Heart left ventricle (tissue), 16 donors: ENCODE measurements around the gene GPC6. TPM values are rescaled to one million over a fixed set of nuclear protein-coding genes. Genes with fewer than 3 reads are reported as not detected.
"Not testable (repeated sequence)": the region's sequence is repeated elsewhere in the genome, so short reads cannot be mapped to it uniquely, and the experiment has no call there.

Source experiments
- ATAC-seq, 4 donors: fragments of 200-7000 bp; cut with Tn5 transposase; one replicate each; pipeline ENCODE4 v1.9.1; 2020 to 2022; ENCODE audit warnings: moderate library complexity in 4 of 4, mild to moderate bottlenecking in 3 of 4, moderate number of reproducible peaks in 1 of 4
- DNase-seq, 5 donors: peaks; one replicate each; pipeline ENCODE4 v3.0.0-alpha.2; 2020
- H3K27ac ChIP-seq, 12 donors: fragments of 200-600 bp; sonication (generic) in 4 of 12; one replicate each; pipeline versions ENCODE4 v1.5.0 to v1.8.0; 2016 to 2022; ENCODE audit warnings: mild to moderate bottlenecking in 2 of 12
- H3K27me3 ChIP-seq, 9 donors: fragments of 200-600 bp; sonication (generic) in 2 of 9; one replicate each; pipeline versions ENCODE4 v1.5.1 to v1.8.0; 2016 to 2022; ENCODE audit warnings: mild to moderate bottlenecking in 3 of 9
- H3K36me3 ChIP-seq, 9 donors: fragments of 200-600 bp; sonication (generic) in 2 of 9; one replicate each; pipeline versions ENCODE4 v1.5.0 to v1.8.0; 2018 to 2022; ENCODE audit warnings: mild to moderate bottlenecking in 2 of 9
- H3K4me1 ChIP-seq, 12 donors: fragments of 200-600 bp; sonication (generic) in 4 of 12; one replicate each; pipeline versions ENCODE4 v1.5.0 to v1.8.0; 2016 to 2022; ENCODE audit warnings: mild to moderate bottlenecking in 3 of 12
- H3K4me3 ChIP-seq, 12 donors: fragments of 200-600 bp; sonication (generic) in 4 of 12; one replicate each; pipeline versions ENCODE4 v1.5.0 to v1.8.0; 2017 to 2022; ENCODE audit warnings: mild to moderate bottlenecking in 9 of 12, moderate library complexity in 4 of 12
- H3K9me3 ChIP-seq, 12 donors: fragments of 200-600 bp; sonication (generic) in 4 of 12; one replicate each; pipeline versions ENCODE4 v1.5.0 to v1.8.0; 2016 to 2022; ENCODE audit warnings: mild to moderate bottlenecking in 1 of 12
- CTCF ChIP-seq, 12 donors: fragments of 200-600 bp; sonication (generic) in 4 of 12; IDR thresholded peaks; one replicate each; pipeline versions ENCODE4 v1.5.0 to v1.8.0; 2018 to 2022; ENCODE audit warnings: antibody characterized with exemption in 12 of 12, mild to moderate bottlenecking in 5 of 12
- POLR2A ChIP-seq, 2 donors: fragments of 450-650 bp; IDR thresholded peaks; one replicate each; pipeline ENCODE4 v1.6.1; 2017; ENCODE audit warnings: antibody characterized with exemption in 2 of 2, mild to moderate bottlenecking in 2 of 2, moderate library complexity in 2 of 2
- WGBS, 4 donors: extraction: QIAGEN DNeasy Blood & Tissue Kit in 2 of 4; methylation state at CpG; one replicate each; pipeline versions ENCODE4 v1.1.5 to v1.1.7; 2013 to 2018; 5-methylcytosine and 5-hydroxymethylcytosine counted together
- intact Hi-C, 10 donors: fragments of 100-400 bp; cut with DNase I; formaldehyde crosslinking; loops; one replicate each; pipeline versions ENCODE4 v1.11.1 to v1.14.2; 2022
- polyA plus RNA-seq, 2 donors: library from polyadenylated mRNA; stranded (reverse); fragments of 200-250 nt; gene quantifications; one replicate each; pipeline ENCODE4 v1.2.3, GENCODE V29; 2013
- total RNA-seq, 9 donors: library from RNA; depleted of rRNA in 2 of 9; stranded (reverse); fragments of >200 nt in 2 of 9; fragmentation: NEBNext Ultra II Directional in 3 of 9; extraction: Animal tissue kit (Norgen Biotek cat#: 25700) in 3 of 9; gene quantifications; one replicate each; pipeline versions ENCODE4 v1.1.0 to v1.2.4, GENCODE V29; 2016 to 2023
- donor health status: ischemic (EF 13 %, LVEDD 7.1; RV severe dilation, severe dysfunction).
- donor health status: healthy with polysubstance abuse.
- donor health status: DM: no; HTN: yes; CAD: no.
- donor health status: DM: no; HTN: no; CAD: no.
- donor health status: ischemic (EF 25% LVEDD 6.9; RV normal size, moderate dysfunction).
- donor health status: ischemic (EF 25% LVEDD 5.7; RV mildly dilated, moderate dysfunction).
- donor health status: healthy.
- donor health status: DM: yes; HTN: yes; CAD: no.
- donor health status: ischemic (EF 35%, LVEDD 5.7; RV mildly dilated, moderate dysfunction).
- donor health status: nonischemic (EF 11% LVEDD 7.7; RV severe dilation, severe dysfunction).
- donor health status: DM: yes; HTN: yes; CAD: no.
- donor health status: PGD.
- donor health status: ischemic (EF 29% LVEDD 5.4; RV normal size, mild dysfunction).
- donor health status: nonischemic (EF 23%, LVEDD 6.1; RV moderate dilation, normal function).

GPC6 gene
- total and polyA plus RNA-seq, 11 donors: 0.08 to 6.2 (median 2.0) TPM

GRCh38 chr13:94339116-94339687 lies 1112.6 kb downstream of the GPC6 start:
- TF ChIP-seq POLR2A (IDR thresholded peaks at IDR 0.05) (no peak), CTCF (IDR thresholded peaks at IDR 0.05) (no peak)
- ATAC-seq: no peak
- H3K36me3 ChIP-seq: no peaks in the 10 kb centered on the region
- peaks cover 0 to 3% (median 0%) of the 10 kb centered on the region in 12 donors for H3K9me3 ChIP-seq
- no peak overlapping the region for H3K4me3 ChIP-seq
- 77 to 85% (median 81%) methylated on average over 11 of the region's 11 CpGs for WGBS, 4 donors
- intact Hi-C loops: no loop called here
- DNase-seq: no peak
- H3K4me1 ChIP-seq: peaks cover 0 to 18% (median under 1%) of the 10 kb centered on the region in 12 donors
- H3K27ac ChIP-seq: no peak overlapping the region
- peaks cover 0 to under 1% (median 0%) of the 10 kb centered on the region in 9 donors for H3K27me3 ChIP-seq

GRCh38 chr13:94342436-94343242 lies 1116.0 kb downstream of the GPC6 start:
- Histone ChIP-seq H3K36me3 (no peaks in the 10 kb centered on the region), H3K4me1 (peaks cover 0 to 24% (median 3%) of the 10 kb centered on the region in 12 donors), H3K4me3 (no peak overlapping the region), H3K27me3 (peaks cover 0 to 11% (median 0%) of the 10 kb centered on the region in 9 donors), H3K9me3 (peaks cover 0 to 3% (median 0%) of the 10 kb centered on the region in 12 donors), H3K27ac (peak overlapping the region in 9 of 12 donors; percentile 4 to 73 (median 41))
- DNase-seq (no peak), ATAC-seq (peak in 2 of 4 donors; percentile 19 to 29)
- 65 to 72% (median 67%) methylated on average over 17 of the region's 17 CpGs for WGBS, 4 donors
- intact Hi-C loops: no loop called here
- TF ChIP-seq CTCF (IDR thresholded peaks at IDR 0.05) (no peak), POLR2A (IDR thresholded peaks at IDR 0.05) (no peak)

GRCh38 chr13:94343243-94343585 lies 1116.6 kb downstream of the GPC6 start:
- H3K27ac ChIP-seq: peak overlapping the region in 9 of 12 donors; percentile 4 to 73 (median 55)
- H3K4me1 ChIP-seq: peaks cover 0 to 24% (median 3%) of the 10 kb centered on the region in 12 donors
- ATAC-seq (peak in 2 of 4 donors; percentile 66 to 78), DNase-seq (no peak)
- H3K9me3 ChIP-seq: peaks cover 0 to 3% (median 0%) of the 10 kb centered on the region in 12 donors
- intact Hi-C loops: no loop called here
- no peak overlapping the region for H3K4me3 ChIP-seq
- no peak for TF ChIP-seq CTCF (IDR thresholded peaks at IDR 0.05)
- TF ChIP-seq POLR2A (IDR thresholded peaks at IDR 0.05): no peak
- 39 to 51% (median 44%) methylated on average over 7 of the region's 7 CpGs for WGBS, 4 donors
- no peaks in the 10 kb centered on the region for H3K36me3 ChIP-seq
- peaks cover 0 to 11% (median 0%) of the 10 kb centered on the region in 9 donors for H3K27me3 ChIP-seq

GRCh38 chr13:94343687-94344086 lies 1117.1 kb downstream of the GPC6 start:
- peak overlapping the region in 9 of 12 donors; percentile 4 to 73 (median 55) for H3K27ac ChIP-seq

More at GRCh38 chr13:94343687-94344086, 1117.1 kb downstream of the GPC6 start:
- H3K9me3 ChIP-seq, intact Hi-C loops, DNase-seq, H3K36me3 ChIP-seq, ATAC-seq, H3K4me3 ChIP-seq: not testable (repeated sequence)
- peaks cover 0 to 24% (median 3%) of the 10 kb centered on the region in 12 donors for H3K4me1 ChIP-seq
- H3K27me3 ChIP-seq: peaks cover 0 to 11% (median 0%) of the 10 kb centered on the region in 9 donors
- 87 to 96% (median 93%) methylated on average over 3 of the region's 3 CpGs for WGBS, 4 donors
